ENCODE data around the gene AP1M2. TPM values are rescaled to one million over a fixed set of nuclear protein-coding genes. Genes with fewer than 3 reads are reported as not detected.

AP1M2 gene
- 83.1 to 122 TPM (median 109 TPM) in 3 replicates for polyA plus RNA-seq
- polyA plus RNA-seq (2011; ENCODE audit: low read depth) = 32.6 TPM
- 89.6 and 103 TPM in 2 replicates for polyA plus RNA-seq (2011; cell fraction: cytosol; rRNA removed)
- 68.6 and 85.6 TPM in 2 replicates for polyA plus RNA-seq (2011; cell fraction: nucleus; rRNA removed)
- polyA plus RNA-seq (2012; ENCODE audit: low replicate concordance) = 76.8 and 87.2 TPM in 2 replicates
- polyA minus RNA-seq = 137 to 221 TPM (median 160 TPM) in 3 replicates
- polyA minus RNA-seq (2011; cell fraction: cytosol; rRNA and poly(A)+ RNA removed) = 129 TPM
- 42.7 and 56.3 TPM in 2 replicates for polyA minus RNA-seq (2011; cell fraction: nucleus; rRNA and poly(A)+ RNA removed)

GRCh38 chr19:10587022-10587838 is at the start of gene AP1M2:
Gene AP1M2, minus strand, starts transcription at chr19:10587312. Its CDS starts 81 bp downstream, at chr19:10587231.
- Histone ChIP-seq H3K4me2 (ENCODE audit: control insufficient read depth, extremely low read depth, insufficient read depth, low read depth, low read length) (peak within 1 kb of the TSS; percentile 96), H3K9me1 (ENCODE audit: control insufficient read depth, extremely low read depth, insufficient read depth, low read length) (no peaks in the 10 kb centered on the region), H3K27ac (ENCODE audit: control insufficient read depth, insufficient read depth, low read length) (peak within 1 kb of the TSS; percentile 73), H3K4me3 (ENCODE audit: control insufficient read depth in 2 of 3, extremely low read depth in 1 of 3, insufficient read depth in 2 of 3, low read depth in 1 of 3, low read length in 3 of 3) (peak within 1 kb of the TSS; percentile 59 to 85 (median 79)), H2AFZ (ENCODE audit: control insufficient read depth, low read length) (peak within 1 kb of the TSS; percentile 98), H3K9ac (ENCODE audit: control insufficient read depth, extremely low read depth, insufficient read depth, low read length) (peak within 1 kb of the TSS; percentile 89), H3K27me3 (ENCODE audit: control insufficient read depth, extremely low read depth, insufficient read depth, low read length) (no peaks in the 10 kb centered on the region), H3K36me3 (ENCODE audit: control insufficient read depth in 2 of 2, extremely low read depth in 1 of 2, insufficient read depth in 2 of 2, low read length in 2 of 2) (peaks cover 4 to 5% of the 10 kb centered on the region in 2 experiments), H3K9me3 (ENCODE audit: control insufficient read depth, low read depth, low read length) (no peaks in the 10 kb centered on the region), H3K4me1 (ENCODE audit: control insufficient read depth, extremely low read depth, insufficient read depth, low read length) (peaks cover 6% of the 10 kb centered on the region), H3K79me2 (ENCODE audit: control insufficient read depth, insufficient read depth, low read length) (peaks cover 21% of the 10 kb centered on the region), H4K20me1 (ENCODE audit: control insufficient read depth, extremely low read depth, insufficient read depth, low read length) (no peaks in the 10 kb centered on the region)
- DNase-seq (ENCODE audit: low read depth, low spot score) (no peak), FAIRE-seq (peak; percentile 82)
- dilution Hi-C loops (cut with MboI; ENCODE audit: extremely low pct_ligation_motif_present, low sequenced_read_pairs) = no loop called here
- TF ChIP-seq EZH2 (IDR thresholded peaks at IDR 0.05; ENCODE audit: low read length) (no peak), CTCF (optimal IDR thresholded peaks at IDR 0.05 in 1 of 3, IDR thresholded peaks at IDR 0.05 in 1 of 3, conservative IDR thresholded peaks at IDR 0.05 in 1 of 3; ENCODE audit: extremely low read depth in 1 of 3, insufficient read depth in 2 of 3, low read length in 3 of 3) (no peak)

GRCh38 chr19:10636304-10636972 is 49.3 kb upstream of the AP1M2 start:
- no peak overlapping the region for H2AFZ ChIP-seq (ENCODE audit: control insufficient read depth, low read length)

More at GRCh38 chr19:10636304-10636972, 49.3 kb upstream of the AP1M2 start:
- H3K9me3 ChIP-seq (ENCODE audit: control insufficient read depth, low read depth, low read length) = no peaks in the 10 kb centered on the region
- TF ChIP-seq EZH2 (IDR thresholded peaks at IDR 0.05; ENCODE audit: low read length) (no peak), CTCF (optimal IDR thresholded peaks at IDR 0.05 in 1 of 3, IDR thresholded peaks at IDR 0.05 in 1 of 3, conservative IDR thresholded peaks at IDR 0.05 in 1 of 3; ENCODE audit: extremely low read depth in 1 of 3, insufficient read depth in 2 of 3, low read length in 3 of 3) (no peak)
- FAIRE-seq (no peak), DNase-seq (ENCODE audit: low read depth, low spot score) (no peak)
- H3K27me3 ChIP-seq (ENCODE audit: control insufficient read depth, extremely low read depth, insufficient read depth, low read length) = no peaks in the 10 kb centered on the region
- peaks cover 4% of the 10 kb centered on the region for H4K20me1 ChIP-seq (ENCODE audit: control insufficient read depth, extremely low read depth, insufficient read depth, low read length)
- no peaks in the 10 kb centered on the region for H3K4me1 ChIP-seq (ENCODE audit: control insufficient read depth, extremely low read depth, insufficient read depth, low read length)
- no peak overlapping the region for H3K27ac ChIP-seq (ENCODE audit: control insufficient read depth, insufficient read depth, low read length)
- H3K9me1 ChIP-seq (ENCODE audit: control insufficient read depth, extremely low read depth, insufficient read depth, low read length) = no peaks in the 10 kb centered on the region
- peaks cover 2% of the 10 kb centered on the region for H3K79me2 ChIP-seq (ENCODE audit: control insufficient read depth, insufficient read depth, low read length)
- H3K36me3 ChIP-seq (ENCODE audit: control insufficient read depth in 2 of 2, extremely low read depth in 1 of 2, insufficient read depth in 2 of 2, low read length in 2 of 2) = peaks cover 43 to 46% of the 10 kb centered on the region in 2 experiments
- dilution Hi-C loops (cut with MboI; ENCODE audit: extremely low pct_ligation_motif_present, low sequenced_read_pairs) = no loop called here
- H3K4me2 ChIP-seq (ENCODE audit: control insufficient read depth, extremely low read depth, insufficient read depth, low read depth, low read length) = no peak overlapping the region
- H3K4me3 ChIP-seq (ENCODE audit: control insufficient read depth in 2 of 3, extremely low read depth in 1 of 3, insufficient read depth in 2 of 3, low read depth in 1 of 3, low read length in 3 of 3) = no peak overlapping the region
- no peak overlapping the region for H3K9ac ChIP-seq (ENCODE audit: control insufficient read depth, extremely low read depth, insufficient read depth, low read length)

Measured in keratinocyte (primary cell).